ENCODE data around the gene ZBTB42.

DNA sequence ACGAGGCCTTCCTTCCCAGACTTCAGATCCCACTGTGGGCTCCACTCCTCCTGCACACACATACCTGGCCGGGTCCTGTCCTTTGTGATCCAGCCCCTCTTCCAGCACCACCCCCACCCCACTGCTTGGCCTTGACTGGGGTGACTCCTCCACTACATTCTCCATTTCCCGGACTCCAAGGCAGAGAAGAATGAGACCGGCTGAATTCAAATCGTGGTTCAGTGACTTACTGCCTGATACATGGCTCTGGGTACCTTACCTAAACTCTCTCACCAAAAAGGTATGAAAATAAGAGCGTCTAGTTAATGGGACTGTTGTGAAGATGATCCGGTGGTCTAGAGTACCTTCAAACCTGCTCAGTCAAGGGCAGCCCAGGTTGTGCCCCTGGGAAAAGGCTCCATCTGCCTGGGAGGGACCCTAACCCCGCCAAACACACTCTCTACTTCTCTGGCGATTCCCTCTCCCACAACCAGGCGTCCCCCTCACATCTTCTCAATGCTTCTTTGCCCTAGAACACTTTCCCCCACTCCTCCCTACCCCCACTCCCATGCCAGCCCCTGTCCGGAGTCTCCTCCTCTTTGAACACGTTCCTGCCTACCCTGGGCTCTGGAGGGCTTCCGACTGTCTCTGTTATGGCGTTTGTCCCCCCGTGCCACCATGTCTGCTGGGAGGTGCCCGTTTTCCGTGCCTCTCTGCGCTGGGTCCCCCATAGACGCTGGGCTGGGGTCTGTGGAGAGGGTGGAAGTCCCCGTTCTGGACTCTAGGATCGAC, 1.5 kb upstream of the ZBTB42 start:
- no peak for TF ChIP-seq MYC (IDR thresholded peaks at IDR 0.05; ENCODE audit: low read depth, low read length)
- TF ChIP-seq MAX (IDR thresholded peaks at IDR 0.05; ENCODE audit: insufficient read depth, insufficient read length) = no peak
- TF ChIP-seq, protein P1, sequence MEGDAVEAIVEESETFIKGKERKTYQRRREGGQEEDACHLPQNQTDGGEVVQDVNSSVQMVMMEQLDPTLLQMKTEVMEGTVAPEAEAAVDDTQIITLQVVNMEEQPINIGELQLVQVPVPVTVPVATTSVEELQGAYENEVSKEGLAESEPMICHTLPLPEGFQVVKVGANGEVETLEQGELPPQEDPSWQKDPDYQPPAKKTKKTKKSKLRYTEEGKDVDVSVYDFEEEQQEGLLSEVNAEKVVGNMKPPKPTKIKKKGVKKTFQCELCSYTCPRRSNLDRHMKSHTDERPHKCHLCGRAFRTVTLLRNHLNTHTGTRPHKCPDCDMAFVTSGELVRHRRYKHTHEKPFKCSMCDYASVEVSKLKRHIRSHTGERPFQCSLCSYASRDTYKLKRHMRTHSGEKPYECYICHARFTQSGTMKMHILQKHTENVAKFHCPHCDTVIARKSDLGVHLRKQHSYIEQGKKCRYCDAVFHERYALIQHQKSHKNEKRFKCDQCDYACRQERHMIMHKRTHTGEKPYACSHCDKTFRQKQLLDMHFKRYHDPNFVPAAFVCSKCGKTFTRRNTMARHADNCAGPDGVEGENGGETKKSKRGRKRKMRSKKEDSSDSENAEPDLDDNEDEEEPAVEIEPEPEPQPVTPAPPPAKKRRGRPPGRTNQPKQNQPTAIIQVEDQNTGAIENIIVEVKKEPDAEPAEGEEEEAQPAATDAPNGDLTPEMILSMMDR (IDR thresholded peaks at IDR 0.05; ENCODE audit: extremely low read depth in 1 of 2, insufficient read depth in 1 of 2, low read depth in 1 of 2, low read length in 2 of 2) = no peak
- TF ChIP-seq POLR2A (IDR thresholded peaks at IDR 0.05; ENCODE audit: low read depth, low read length) = no peak
